Vagina (tissue), 2 donors: ENCODE measurements around the gene HIVEP1. TPM values are rescaled to one million over a fixed set of nuclear protein-coding genes. Genes with fewer than 3 reads are reported as not detected.

Experiments used
- DNase-seq, 2 donors: peaks; one replicate each; pipeline ENCODE4 v3.0.0-alpha.2; 2017; ENCODE audit errors: extremely low spot score in 2 of 2
- H3K27ac ChIP-seq: fragments of 200-600 bp; sonication (generic); one replicate; pipeline ENCODE4 v1.5.1; 2019
- H3K27me3 ChIP-seq: fragments of 200-600 bp; sonication (generic); one replicate; pipeline ENCODE4 v1.5.1; 2019
- H3K36me3 ChIP-seq, 2 donors: fragments of 200-600 bp; sonication (generic); one replicate each; pipeline ENCODE4 v1.5.1; 2017 to 2019
- H3K4me1 ChIP-seq: fragments of 200-600 bp; sonication (generic); one replicate; pipeline ENCODE4 v1.5.1; 2019
- H3K4me3 ChIP-seq, 2 donors: fragments of 200-600 bp; sonication (generic); 1 replicate in 1 of 2; 2 replicates in 1 of 2; pipeline ENCODE4 v1.5.1; 2016 to 2019
- H3K9me3 ChIP-seq: fragments of 200-600 bp; sonication (generic); one replicate; pipeline ENCODE4 v1.5.1; 2019
- CTCF ChIP-seq, 3 experiments: fragments of 450-650 bp in 2 of 3; fragments of 200-600 bp in 1 of 3; sonication (generic) in 1 of 3; IDR thresholded peaks; one replicate each; pipeline ENCODE4 v1.5.1; 2017 to 2019; ENCODE audit warnings: antibody characterized with exemption in 3 of 3, mild to moderate bottlenecking in 2 of 3, moderate library complexity in 2 of 3
- POLR2A ChIP-seq, 2 donors: fragments of 450-650 bp; IDR thresholded peaks; one replicate each; pipeline ENCODE4 v1.6.1; 2017; ENCODE audit warnings: antibody characterized with exemption in 2 of 2, mild to moderate bottlenecking in 2 of 2, moderate library complexity in 2 of 2
- POLR2AphosphoS5 ChIP-seq, 2 donors: sonication (generic); formaldehyde crosslinking; IDR thresholded peaks; one replicate each; pipeline ENCODE4 v1.9.0; 2017; ENCODE audit warnings: antibody characterized with exemption in 2 of 2, mild to moderate bottlenecking in 2 of 2, low read depth in 1 of 2; ENCODE audit not compliant: insufficient read depth in 1 of 2
- intact Hi-C: fragments of 100-400 bp; cut with DNase I; formaldehyde crosslinking; loops from one replicate; pipeline ENCODE4 v1.15.1; 2023
- total RNA-seq: library from RNA; depleted of rRNA; stranded (reverse); fragments of >200 nt; gene quantifications from one replicate; pipeline ENCODE4 v1.2.3, GENCODE V29; 2016

The HIVEP1 gene
- total RNA-seq, 1 donor from 2014 or later: 36.1 TPM

GRCh38 chr6:12099623-12100338 is 87.7 kb downstream of the HIVEP1 start:
- Histone ChIP-seq H3K36me3 (no peaks in the 10 kb centered on the region), H3K27me3 (no peaks in the 10 kb centered on the region), H3K4me1 (no peaks in the 10 kb centered on the region), H3K9me3 (no peaks in the 10 kb centered on the region), H3K27ac (no peak overlapping the region), H3K4me3 (no peak overlapping the region)
- TF ChIP-seq POLR2A (IDR thresholded peaks at IDR 0.05): no peak
- TF ChIP-seq POLR2AphosphoS5 (IDR thresholded peaks at IDR 0.05; ENCODE audit: insufficient read depth in 1 of 2, low read depth in 1 of 2): no peak
- no peak for TF ChIP-seq CTCF (IDR thresholded peaks at IDR 0.05)
- intact Hi-C loops: no loop called here
- DNase-seq: no peak

- Histone ChIP-seq H3K27me3 (no peaks in the 10 kb centered on the region), H3K27ac (no peak overlapping the region), H3K9me3 (no peaks in the 10 kb centered on the region), H3K4me1 (no peaks in the 10 kb centered on the region), H3K4me3 (no peak overlapping the region), H3K36me3 (no peaks in the 10 kb centered on the region)
- intact Hi-C loops: no loop called here
- no peak for DNase-seq
- no peak for TF ChIP-seq CTCF (IDR thresholded peaks at IDR 0.05)
- no peak for TF ChIP-seq POLR2A (IDR thresholded peaks at IDR 0.05)
- TF ChIP-seq POLR2AphosphoS5 (IDR thresholded peaks at IDR 0.05; ENCODE audit: insufficient read depth in 1 of 2, low read depth in 1 of 2): no peak
Observed at GRCh38 chr6:12101048-12101447, 88.9 kb downstream of the HIVEP1 start.

GRCh38 chr6:12101653-12102312 is 89.7 kb downstream of the HIVEP1 start:
- DNase-seq: no peak
- no peak for TF ChIP-seq CTCF (IDR thresholded peaks at IDR 0.05)
- no peak for TF ChIP-seq POLR2AphosphoS5 (IDR thresholded peaks at IDR 0.05; ENCODE audit: insufficient read depth in 1 of 2, low read depth in 1 of 2)
- TF ChIP-seq POLR2A (IDR thresholded peaks at IDR 0.05): no peak
- H3K36me3 ChIP-seq: no peaks in the 10 kb centered on the region
- H3K9me3 ChIP-seq: no peaks in the 10 kb centered on the region
- H3K27me3 ChIP-seq: no peaks in the 10 kb centered on the region
- intact Hi-C loops: no loop called here
- H3K4me1 ChIP-seq: no peaks in the 10 kb centered on the region
- H3K4me3 ChIP-seq: no peak overlapping the region
- H3K27ac ChIP-seq: no peak overlapping the region

DNA sequence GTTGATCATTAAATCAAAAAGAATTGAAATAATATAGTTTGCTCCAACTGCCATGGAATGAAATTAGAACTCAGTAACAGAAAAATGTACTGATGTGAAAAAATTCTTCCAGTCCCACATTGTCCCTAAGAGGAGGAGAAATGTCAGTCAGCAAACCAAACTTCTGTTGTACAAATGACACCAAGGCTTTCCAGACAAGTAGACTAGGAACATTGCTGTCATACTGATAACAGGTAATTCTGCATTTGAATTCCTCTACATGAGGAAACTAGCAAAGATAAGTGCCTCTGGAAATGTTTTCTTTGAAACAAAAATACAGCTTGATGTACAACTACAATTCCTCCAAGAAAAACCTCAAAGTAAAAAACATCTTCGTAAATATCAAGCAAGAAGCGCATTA is 90.2 kb downstream of the HIVEP1 start:
- no peak for DNase-seq

More for the DNA sequence above, 90.2 kb downstream of the HIVEP1 start:
- Histone ChIP-seq H3K9me3 (no peaks in the 10 kb centered on the region), H3K27ac (no peak overlapping the region), H3K4me3 (no peak overlapping the region), H3K27me3 (no peaks in the 10 kb centered on the region), H3K36me3 (no peaks in the 10 kb centered on the region), H3K4me1 (no peaks in the 10 kb centered on the region)
- TF ChIP-seq POLR2A (IDR thresholded peaks at IDR 0.05) (no peak), POLR2AphosphoS5 (IDR thresholded peaks at IDR 0.05; ENCODE audit: insufficient read depth in 1 of 2, low read depth in 1 of 2) (no peak), CTCF (IDR thresholded peaks at IDR 0.05) (no peak)
- intact Hi-C loops: no loop called here
